Hair follicle dermal papilla cell (primary cell): ENCODE data around the gene SBF2. TPM values are rescaled to one million over a fixed set of nuclear protein-coding genes. Genes with fewer than 3 reads are reported as not detected.

Experiments used
- small RNA-seq: library from RNA; depleted of rRNA; stranded (forward); fragments of <200 nt; gene quantifications from one replicate; pipeline ENCODE3, GENCODE V24; 2012
- total RNA-seq: library from RNA; depleted of rRNA; stranded (reverse); fragments of >200 nt; gene quantifications from 2 replicates; pipeline ENCODE4 v1.2.3, GENCODE V29; 2012

The SBF2 gene
- 107 and 146 TPM in 2 replicates for total RNA-seq

DNA sequence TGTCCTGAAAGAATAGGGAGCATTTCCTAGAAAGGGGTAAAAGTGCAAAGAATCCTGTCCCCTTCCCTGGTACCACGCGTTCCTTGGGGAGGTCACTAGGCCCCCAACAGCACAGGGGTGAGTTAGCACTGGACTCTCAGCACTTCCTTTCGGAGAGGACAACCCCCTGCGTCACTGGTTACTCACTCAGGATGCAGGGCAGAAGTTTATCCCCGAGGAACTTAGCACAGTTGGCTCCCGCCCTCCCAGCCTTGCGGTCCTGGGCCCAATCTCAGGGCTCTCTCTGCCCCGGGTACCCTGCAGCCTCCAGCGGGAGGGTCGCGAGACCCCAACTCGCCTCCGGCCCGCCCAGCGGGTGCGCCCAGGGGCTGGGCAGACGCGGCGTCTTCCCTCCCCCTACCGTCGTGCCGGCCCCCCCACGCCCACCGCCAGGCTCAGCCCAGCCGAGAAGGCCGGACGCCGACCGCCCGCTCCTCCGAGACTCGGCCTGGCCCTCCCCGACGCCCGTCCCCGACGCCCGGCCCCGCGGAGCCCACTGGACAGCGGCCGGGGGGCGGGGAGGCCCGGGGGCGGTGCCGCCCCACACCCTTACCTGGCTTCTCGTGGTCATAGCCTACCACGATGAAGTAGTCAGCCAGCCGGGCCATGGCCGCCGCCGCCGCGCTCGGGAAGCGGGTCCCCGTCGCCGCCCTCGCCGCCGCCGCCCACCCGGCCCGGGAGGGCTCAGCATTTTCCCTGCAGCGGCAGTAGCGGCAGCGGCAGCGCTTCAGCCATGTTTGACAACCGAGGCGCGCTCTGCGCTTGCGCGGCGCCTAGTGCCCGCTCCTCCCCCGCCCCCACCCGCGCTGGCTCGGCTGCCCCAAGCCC, at the start of gene SBF2:
Gene SBF2 (minus strand): TSS at position 797 of the 867 bp plus-strand sequence. CDS start 150 bp downstream, at position 647.

DNA sequence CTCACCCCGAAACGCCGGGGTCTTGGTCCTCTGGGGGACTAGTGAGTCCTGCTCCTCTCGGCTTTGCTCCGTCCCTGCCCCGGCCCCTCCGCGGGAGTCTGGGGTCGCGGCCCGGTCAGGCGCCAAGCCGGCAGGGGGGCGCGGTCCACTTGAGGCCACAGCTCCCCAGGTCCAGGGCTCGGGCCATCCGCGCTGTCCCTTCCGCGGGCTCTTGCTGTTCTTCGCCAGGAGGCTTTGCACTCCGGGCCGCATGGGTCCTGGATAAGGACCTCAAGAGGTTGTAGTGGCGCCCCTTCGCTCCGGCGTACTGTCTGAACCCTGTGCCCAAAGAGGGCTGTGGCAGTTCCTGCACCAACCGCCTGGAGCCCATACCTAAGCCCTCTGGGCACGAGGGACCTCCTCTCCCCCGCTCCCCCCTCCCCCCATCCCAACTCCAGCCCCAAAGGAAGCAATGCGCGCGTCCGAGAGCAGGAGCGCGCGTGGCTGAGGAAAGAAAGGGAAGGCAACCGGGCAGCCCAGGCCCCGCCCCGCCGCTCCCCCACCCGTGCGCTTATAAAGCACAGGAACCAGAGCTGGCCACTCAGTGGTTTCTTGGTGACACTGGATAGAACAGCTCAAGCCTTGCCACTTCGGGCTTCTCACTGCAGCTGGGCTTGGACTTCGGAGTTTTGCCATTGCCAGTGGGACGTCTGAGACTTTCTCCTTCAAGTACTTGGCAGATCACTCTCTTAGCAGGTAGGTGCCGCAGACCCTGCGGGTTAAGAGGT, 10.7 kb upstream of the SBF2 start, which contains the start of gene ADM:
Gene ADM (plus strand): TSS at position 579 of the 767 bp plus-strand sequence. CDS start 628 bp downstream, outside the sequence.

Small RNA genes lying within 50 kb of the gene (small RNA-seq; reads per million reads assigned to genes)
- 0.49 reads per million for gene AC080023.2
- gene RNU7-28P = not detected

Other genes with a start within 250 kb of the SBF2 start
- 2,088 and 2,760 TPM in 2 replicates for gene ADM, start 10.9 kb upstream of the SBF2 start, total RNA-seq
- 23.6 and 31.0 TPM in 2 replicates for gene AMPD3, start 161.0 kb upstream of the SBF2 start, total RNA-seq
- 28.7 and 34.0 TPM in 2 replicates for gene RNF141, start 247.0 kb upstream of the SBF2 start, total RNA-seq